Measurements from ENCODE around the gene SNX13. TPM values are rescaled to one million over a fixed set of nuclear protein-coding genes. Genes with fewer than 3 reads are reported as not detected.
A peak's percentile ranks its signal among the peaks of the same experiment; 100 is the strongest.

The SNX13 gene
- total and polyA plus RNA-seq, 9 of the 15 experiments (the other 6 are each of a cell fraction or from before 2014, with no cell fraction given), result 5.6 to 33.2 (median 25.4) TPM

DNA sequence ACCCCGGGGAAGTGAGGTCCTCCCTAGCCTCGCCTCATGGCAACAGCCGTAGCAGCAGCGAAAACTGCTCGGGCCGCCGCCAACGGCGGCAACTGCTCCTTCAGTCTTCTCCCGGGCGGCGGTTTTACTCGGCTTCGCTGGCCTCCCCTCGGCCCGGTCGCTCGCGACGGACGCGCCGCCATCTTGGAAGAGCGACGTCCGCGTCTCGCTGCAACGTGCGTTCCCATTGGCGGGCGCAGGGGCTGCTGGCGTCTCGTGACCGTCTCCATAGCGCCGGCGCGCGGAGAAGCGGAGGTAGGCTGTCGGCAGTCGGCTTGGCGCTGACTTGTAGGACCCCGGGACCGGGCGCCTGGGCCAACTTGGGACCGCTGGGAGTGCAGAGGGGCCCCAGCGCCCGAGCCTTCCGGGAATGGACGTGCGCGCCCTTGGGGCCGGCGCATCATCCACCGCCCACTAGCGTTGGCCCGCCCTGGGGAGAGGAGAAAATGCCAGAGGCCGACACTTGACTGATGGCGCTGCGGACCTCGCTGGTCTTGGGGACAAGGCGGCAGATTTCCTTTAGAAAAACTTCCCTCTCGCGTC is at the start of gene SNX13 (continued):
- TF ChIP-seq MYNN (IDR thresholded peaks at IDR 0.05) (0 out of 2 replicates have a peak, but pooled peaks have one; percentile 1), MYNN (CRISPR knock-in tag; IDR thresholded peaks at IDR 0.05) (no peak), NCOA6 (IDR thresholded peaks at IDR 0.05) (peak; percentile 60; the same call in 1 of the 2 replicates), ZNF586 (CRISPR knock-in tag; conservative IDR thresholded peaks at IDR 0.05) (no peak), IRF2 (CRISPR knock-in tag; IDR thresholded peaks at IDR 0.05) (no peak), EWSR1 (IDR thresholded peaks at IDR 0.05; ENCODE audit: borderline replicate concordance, low read depth, partially characterized antibody) (no peak), SPI1 (IDR thresholded peaks at IDR 0.05; ENCODE audit: borderline replicate concordance, low read depth, low read length) (no peak), ETS2 (tag; IDR thresholded peaks at IDR 0.05; ENCODE audit: borderline replicate concordance, poor library complexity, severe bottlenecking) (no peak), PHB2 (IDR thresholded peaks at IDR 0.05; ENCODE audit: low read depth) (no peak), SREBF2 (CRISPR knock-in tag; IDR thresholded peaks at IDR 0.05) (no peak), CCAR2 (IDR thresholded peaks at IDR 0.05; ENCODE audit: low read depth, low read length) (no peak), ZNF780A (CRISPR knock-in tag; IDR thresholded peaks at IDR 0.05) (no peak), MAFF (IDR thresholded peaks at IDR 0.05; ENCODE audit: low read length) (no peak), ZNF253 (CRISPR knock-in tag; conservative IDR thresholded peaks at IDR 0.05) (no peak), PCBP2 (IDR thresholded peaks at IDR 0.05; ENCODE audit: low read depth, low read length, poor library complexity, severe bottlenecking) (no peak), FOXK2 (conservative IDR thresholded peaks at IDR 0.05 in 1 of 2, IDR thresholded peaks at IDR 0.05 in 1 of 2; ENCODE audit: low read depth in 2 of 2) (no peak)
- TF ChIP-seq, protein P1, sequence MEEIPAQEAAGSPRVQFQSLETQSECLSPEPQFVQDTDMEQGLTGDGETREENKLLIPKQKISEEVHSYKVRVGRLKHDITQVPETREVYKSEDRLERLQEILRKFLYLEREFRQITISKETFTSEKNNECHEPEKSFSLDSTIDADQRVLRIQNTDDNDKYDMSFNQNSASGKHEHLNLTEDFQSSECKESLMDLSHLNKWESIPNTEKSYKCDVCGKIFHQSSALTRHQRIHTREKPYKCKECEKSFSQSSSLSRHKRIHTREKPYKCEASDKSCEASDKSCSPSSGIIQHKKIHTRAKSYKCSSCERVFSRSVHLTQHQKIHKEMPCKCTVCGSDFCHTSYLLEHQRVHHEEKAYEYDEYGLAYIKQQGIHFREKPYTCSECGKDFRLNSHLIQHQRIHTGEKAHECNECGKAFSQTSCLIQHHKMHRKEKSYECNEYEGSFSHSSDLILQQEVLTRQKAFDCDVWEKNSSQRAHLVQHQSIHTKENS (CRISPR knock-in tag; IDR thresholded peaks at IDR 0.05), result no peak
- TF ChIP-seq, protein P2, sequence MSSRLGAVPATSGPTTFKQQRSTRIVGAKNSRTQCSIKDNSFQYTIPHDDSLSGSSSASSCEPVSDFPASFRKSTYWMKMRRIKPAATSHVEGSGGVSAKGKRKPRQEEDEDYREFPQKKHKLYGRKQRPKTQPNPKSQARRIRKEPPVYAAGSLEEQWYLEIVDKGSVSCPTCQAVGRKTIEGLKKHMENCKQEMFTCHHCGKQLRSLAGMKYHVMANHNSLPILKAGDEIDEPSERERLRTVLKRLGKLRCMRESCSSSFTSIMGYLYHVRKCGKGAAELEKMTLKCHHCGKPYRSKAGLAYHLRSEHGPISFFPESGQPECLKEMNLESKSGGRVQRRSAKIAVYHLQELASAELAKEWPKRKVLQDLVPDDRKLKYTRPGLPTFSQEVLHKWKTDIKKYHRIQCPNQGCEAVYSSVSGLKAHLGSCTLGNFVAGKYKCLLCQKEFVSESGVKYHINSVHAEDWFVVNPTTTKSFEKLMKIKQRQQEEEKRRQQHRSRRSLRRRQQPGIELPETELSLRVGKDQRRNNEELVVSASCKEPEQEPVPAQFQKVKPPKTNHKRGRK (tag; IDR thresholded peaks at IDR 0.05), result no peak
- TF ChIP-seq, protein P3, sequence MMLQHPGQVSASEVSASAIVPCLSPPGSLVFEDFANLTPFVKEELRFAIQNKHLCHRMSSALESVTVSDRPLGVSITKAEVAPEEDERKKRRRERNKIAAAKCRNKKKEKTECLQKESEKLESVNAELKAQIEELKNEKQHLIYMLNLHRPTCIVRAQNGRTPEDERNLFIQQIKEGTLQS (IDR thresholded peaks at IDR 0.05), result no peak
- TF ChIP-seq, protein P3 (CRISPR knock-in tag; conservative IDR thresholded peaks at IDR 0.05), result 0 out of 2 replicates have a peak, but pooled peaks have one; percentile 20
- TF ChIP-seq, protein P4, sequence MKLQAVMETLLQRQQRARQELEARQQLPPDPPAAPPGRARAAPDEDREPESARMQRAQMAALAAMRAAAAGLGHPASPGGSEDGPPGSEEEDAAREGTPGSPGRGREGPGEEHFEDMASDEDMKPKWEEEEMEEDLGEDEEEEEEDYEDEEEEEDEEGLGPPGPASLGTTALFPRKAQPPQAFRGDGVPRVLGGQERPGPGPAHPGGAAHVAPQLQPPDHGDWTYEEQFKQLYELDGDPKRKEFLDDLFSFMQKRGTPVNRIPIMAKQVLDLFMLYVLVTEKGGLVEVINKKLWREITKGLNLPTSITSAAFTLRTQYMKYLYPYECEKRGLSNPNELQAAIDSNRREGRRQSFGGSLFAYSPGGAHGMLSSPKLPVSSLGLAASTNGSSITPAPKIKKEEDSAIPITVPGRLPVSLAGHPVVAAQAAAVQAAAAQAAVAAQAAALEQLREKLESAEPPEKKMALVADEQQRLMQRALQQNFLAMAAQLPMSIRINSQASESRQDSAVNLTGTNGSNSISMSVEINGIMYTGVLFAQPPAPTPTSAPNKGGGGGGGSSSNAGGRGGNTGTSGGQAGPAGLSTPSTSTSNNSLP (IDR thresholded peaks at IDR 0.05; ENCODE audit: borderline replicate concordance, low read depth, low read length), result no peak
- TF ChIP-seq, protein P5, sequence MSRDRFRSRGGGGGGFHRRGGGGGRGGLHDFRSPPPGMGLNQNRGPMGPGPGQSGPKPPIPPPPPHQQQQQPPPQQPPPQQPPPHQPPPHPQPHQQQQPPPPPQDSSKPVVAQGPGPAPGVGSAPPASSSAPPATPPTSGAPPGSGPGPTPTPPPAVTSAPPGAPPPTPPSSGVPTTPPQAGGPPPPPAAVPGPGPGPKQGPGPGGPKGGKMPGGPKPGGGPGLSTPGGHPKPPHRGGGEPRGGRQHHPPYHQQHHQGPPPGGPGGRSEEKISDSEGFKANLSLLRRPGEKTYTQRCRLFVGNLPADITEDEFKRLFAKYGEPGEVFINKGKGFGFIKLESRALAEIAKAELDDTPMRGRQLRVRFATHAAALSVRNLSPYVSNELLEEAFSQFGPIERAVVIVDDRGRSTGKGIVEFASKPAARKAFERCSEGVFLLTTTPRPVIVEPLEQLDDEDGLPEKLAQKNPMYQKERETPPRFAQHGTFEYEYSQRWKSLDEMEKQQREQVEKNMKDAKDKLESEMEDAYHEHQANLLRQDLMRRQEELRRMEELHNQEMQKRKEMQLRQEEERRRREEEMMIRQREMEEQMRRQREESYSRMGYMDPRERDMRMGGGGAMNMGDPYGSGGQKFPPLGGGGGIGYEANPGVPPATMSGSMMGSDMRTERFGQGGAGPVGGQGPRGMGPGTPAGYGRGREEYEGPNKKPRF (IDR thresholded peaks at IDR 0.05; ENCODE audit: low read depth, low read length), result no peak

Data from K562 (cell line).